Naive thymus-derived CD4-positive, alpha-beta T cell (primary cell): ENCODE results near the gene CDK18. TPM values are rescaled to one million over a fixed set of nuclear protein-coding genes. Genes with fewer than 3 reads are reported as not detected.

Experiments
- ATAC-seq: fragments of 150-1000 bp; cut with Tn5 transposase; 2 replicates; pipeline ENCODE4 v1.10.0; 2021; ENCODE audit warnings: mild to moderate bottlenecking, moderate library complexity
- CTCF ChIA-PET: fragments of 350-600 bp; sonication (Branson Sonifier 250); formaldehyde crosslinking; loops from one replicate; lab custom pipeline; 2021; ENCODE audit warnings: antibody characterized with exemption; lab: Charles Lee
- POLR2A ChIA-PET: fragments of 350-600 bp; sonication (Branson Sonifier 250); formaldehyde crosslinking; loops from one replicate; lab custom pipeline; 2021; ENCODE audit warnings: antibody characterized with exemption, inconsistent platforms; lab: Charles Lee
- DNase-seq, 9 donors: peaks; one replicate each; pipeline versions ENCODE4 v3.0.0 to v3.0.0-alpha.2; 2020 to 2022; ENCODE audit warnings: mixed read lengths in 1 of 9
- H3K27ac ChIP-seq: one replicate; pipeline ENCODE4 v1.7.0; 2013; ENCODE audit warnings: mild to moderate bottlenecking, low read depth, low read length, moderate library complexity
- H3K27me3 ChIP-seq, 2 donors: one replicate each; pipeline ENCODE4 v1.7.0; 2013; ENCODE audit warnings: low read length in 2 of 2, mild to moderate bottlenecking in 2 of 2, moderate library complexity in 2 of 2; ENCODE audit not compliant: control insufficient read depth in 2 of 2, insufficient read depth in 2 of 2
- H3K36me3 ChIP-seq, 3 experiments: 1 replicate in 2 of 3; 2 replicates in 1 of 3; pipeline ENCODE4 v1.7.0; 2013; ENCODE audit warnings: low read length in 3 of 3, mild to moderate bottlenecking in 3 of 3, moderate library complexity in 1 of 3; ENCODE audit not compliant: insufficient read depth in 3 of 3, control insufficient read depth in 2 of 3
- H3K4me1 ChIP-seq, 2 donors: one replicate each; pipeline ENCODE4 v1.7.0; 2013; ENCODE audit warnings: low read length in 2 of 2, mild to moderate bottlenecking in 2 of 2, moderate library complexity in 1 of 2; ENCODE audit not compliant: control insufficient read depth in 2 of 2, insufficient read depth in 2 of 2
- H3K4me3 ChIP-seq: 2 replicates; pipeline ENCODE4 v1.7.0; 2013; ENCODE audit warnings: mild to moderate bottlenecking, low read length
- H3K9me3 ChIP-seq, 3 experiments: 1 replicate in 2 of 3; 2 replicates in 1 of 3; pipeline ENCODE4 v1.7.0; 2013; ENCODE audit warnings: low read length in 3 of 3; ENCODE audit not compliant: control insufficient read depth in 2 of 3
- H3K27ac Mint-ChIP-seq, 9 donors: one replicate each; pipeline ENCODE4 v1.8.0; 2020 to 2022; ENCODE audit warnings: mixed read lengths in 9 of 9, mild to moderate bottlenecking in 8 of 9, moderate library complexity in 5 of 9, inconsistent platforms in 2 of 9
- H3K27me3 Mint-ChIP-seq, 5 donors: one replicate each; pipeline ENCODE4 v1.8.0; 2021 to 2022; ENCODE audit warnings: mixed read lengths in 5 of 5, mild to moderate bottlenecking in 1 of 5
- H3K36me3 Mint-ChIP-seq, 5 donors: one replicate each; pipeline ENCODE4 v1.8.0; 2020 to 2022; ENCODE audit warnings: mixed read lengths in 5 of 5, mild to moderate bottlenecking in 3 of 5, inconsistent platforms in 1 of 5
- H3K4me1 Mint-ChIP-seq, 7 donors: one replicate each; pipeline ENCODE4 v1.8.0; 2020 to 2022; ENCODE audit warnings: mixed read lengths in 7 of 7, mild to moderate bottlenecking in 3 of 7, inconsistent platforms in 1 of 7
- H3K4me3 Mint-ChIP-seq, 10 donors: one replicate each; pipeline ENCODE4 v1.8.0; 2020 to 2022; ENCODE audit warnings: mild to moderate bottlenecking in 10 of 10, mixed read lengths in 10 of 10, moderate library complexity in 6 of 10, inconsistent platforms in 2 of 10
- H3K9me3 Mint-ChIP-seq, 11 donors: one replicate each; pipeline ENCODE4 v1.8.0; 2020 to 2022; ENCODE audit warnings: mixed read lengths in 11 of 11, mild to moderate bottlenecking in 4 of 11, inconsistent platforms in 1 of 11, moderate library complexity in 1 of 11
- intact Hi-C, 2 donors: fragments of 100-400 bp; cut with micrococcal nuclease; formaldehyde crosslinking; loops; one replicate each; pipeline ENCODE4 v1.15.1; 2023
- polyA plus RNA-seq, 2 donors: library from polyadenylated mRNA; unstranded; fragments of 300-500 nt; fragmentation: Illumina TruSeq; gene quantifications; one replicate each; pipeline ENCODE4 v1.2.3, GENCODE V29; 2021
- total RNA-seq, 6 experiments: library from RNA in 5 of 6; stranded (reverse) in 5 of 6; gene quantifications; 1 replicate in 5 of 6; 2 replicates in 1 of 6; pipeline ENCODE4 v1.2.3 and lab custom pipeline; 2021 to 2026

CDK18 gene
- total and polyA plus RNA-seq, 7 experiments from 2014 or later: 0.20 to 3.6 (median 2.6) TPM

- DNase-seq (no peak), ATAC-seq (no peak)
- intact Hi-C loops: no loop called here
- H3K4me1 ChIP-seq: peaks cover 0 to 10% of the 10 kb centered on the region in 2 donors
- no peak overlapping the region for H3K4me3 ChIP-seq
- no peaks in the 10 kb centered on the region for H3K27me3 ChIP-seq
- H3K36me3 ChIP-seq: no peaks in the 10 kb centered on the region
- no peak overlapping the region for H3K27ac Mint-ChIP-seq
- ChIA-PET CTCF (interaction anchor here (0.7 kb wide), 1 partner anchor 11 kb away, joined by 3 read pairs; no protein-coding TSS in a partner anchor), POLR2A (no interaction called here)
- peaks cover 0 to 5% (median 0%) of the 10 kb centered on the region in 7 donors for H3K4me1 Mint-ChIP-seq
- no peak overlapping the region for H3K27ac ChIP-seq
- H3K9me3 ChIP-seq: peaks cover 0 to 17% (median 0%) of the 10 kb centered on the region in 3 experiments
- H3K4me3 Mint-ChIP-seq: no peak overlapping the region
- H3K27me3 Mint-ChIP-seq: peaks cover 27 to 52% (median 45%) of the 10 kb centered on the region in 5 donors
- peaks cover 3 to 14% (median 7%) of the 10 kb centered on the region in 5 donors for H3K36me3 Mint-ChIP-seq
- H3K9me3 Mint-ChIP-seq: peaks cover 10 to 22% (median 17%) of the 10 kb centered on the region in 11 donors
Observed at GRCh38 chr1:205473966-205474365, 30.5 kb upstream of the CDK18 start.

GRCh38 chr1:205474571-205474970 is 29.9 kb upstream of the CDK18 start:
- Histone ChIP-seq H3K36me3 (no peaks in the 10 kb centered on the region), H3K27me3 (no peaks in the 10 kb centered on the region), H3K9me3 (peaks cover 0 to 17% (median 0%) of the 10 kb centered on the region in 3 experiments), H3K27ac (no peak overlapping the region), H3K4me1 (peaks cover 0 to 14% of the 10 kb centered on the region in 2 donors), H3K4me3 (no peak overlapping the region)
- peaks cover 10 to 22% (median 17%) of the 10 kb centered on the region in 11 donors for H3K9me3 Mint-ChIP-seq
- intact Hi-C loops: no loop called here
- H3K27me3 Mint-ChIP-seq: peaks cover 23 to 54% (median 45%) of the 10 kb centered on the region in 5 donors
- DNase-seq: no peak
- peaks cover 0 to 7% (median under 1%) of the 10 kb centered on the region in 7 donors for H3K4me1 Mint-ChIP-seq
- no peak overlapping the region for H3K4me3 Mint-ChIP-seq
- no peak for ATAC-seq
- peaks cover 3 to 14% (median 7%) of the 10 kb centered on the region in 5 donors for H3K36me3 Mint-ChIP-seq
- CTCF ChIA-PET: interaction anchor here (0.8 kb wide), 1 partner anchor 77 kb away, joined by 3 read pairs; no protein-coding TSS in a partner anchor
- POLR2A ChIA-PET: no interaction called here
- H3K27ac Mint-ChIP-seq: no peak overlapping the region

GRCh38 chr1:205475855-205476254 is 28.6 kb upstream of the CDK18 start:
- CTCF ChIA-PET: interaction anchor here (1.7 kb wide), 1 partner anchor 10 kb away, joined by 13 read pairs; no protein-coding TSS in a partner anchor
- Histone ChIP-seq H3K27me3 (no peaks in the 10 kb centered on the region), H3K36me3 (no peaks in the 10 kb centered on the region), H3K4me3 (no peak overlapping the region), H3K4me1 (peaks cover 0 to 24% of the 10 kb centered on the region in 2 donors), H3K9me3 (peaks cover 0 to 17% (median 0%) of the 10 kb centered on the region in 3 experiments), H3K27ac (no peak overlapping the region)
- Mint-ChIP-seq H3K4me1 (peaks cover 5 to 16% (median 10%) of the 10 kb centered on the region in 7 donors), H3K4me3 (no peak overlapping the region), H3K36me3 (peaks cover 3 to 14% (median 10%) of the 10 kb centered on the region in 5 donors), H3K27ac (no peak overlapping the region), H3K9me3 (peaks cover 10 to 22% (median 17%) of the 10 kb centered on the region in 11 donors), H3K27me3 (peaks cover 29 to 66% (median 56%) of the 10 kb centered on the region in 5 donors)
- POLR2A ChIA-PET: no interaction called here
- ATAC-seq (no peak), DNase-seq (no peak)
- intact Hi-C loops: no loop called here

- CTCF ChIA-PET: interaction anchor here (1.7 kb wide), 1 partner anchor 9 kb away, joined by 13 read pairs; no protein-coding TSS in a partner anchor
- peaks cover 5 to 22% (median 17%) of the 10 kb centered on the region in 7 donors for H3K4me1 Mint-ChIP-seq
- no peak overlapping the region for H3K4me3 Mint-ChIP-seq
- Histone ChIP-seq H3K4me1 (peaks cover 0 to 32% of the 10 kb centered on the region in 2 donors), H3K36me3 (no peaks in the 10 kb centered on the region), H3K4me3 (no peak overlapping the region), H3K27me3 (no peaks in the 10 kb centered on the region), H3K9me3 (peaks cover 0 to 17% (median 0%) of the 10 kb centered on the region in 3 experiments), H3K27ac (no peak overlapping the region)
- H3K27ac Mint-ChIP-seq: no peak overlapping the region
- peaks cover 33 to 70% (median 54%) of the 10 kb centered on the region in 5 donors for H3K27me3 Mint-ChIP-seq
- ATAC-seq: no peak
- POLR2A ChIA-PET: no interaction called here
- intact Hi-C loops: no loop called here
- peaks cover 3 to 14% (median 10%) of the 10 kb centered on the region in 5 donors for H3K36me3 Mint-ChIP-seq
- H3K9me3 Mint-ChIP-seq: peaks cover 10 to 22% (median 17%) of the 10 kb centered on the region in 11 donors
- DNase-seq: no peak
Observed at GRCh38 chr1:205476648-205477047, 27.8 kb upstream of the CDK18 start.

- CTCF ChIA-PET: interaction anchor here (0.6 kb wide), 1 partner anchor 237 kb away, joined by 6 read pairs; no protein-coding TSS in a partner anchor
Observed at GRCh38 chr1:205477121-205477758, 27.2 kb upstream of the CDK18 start.

GRCh38 chr1:205477759-205478247 is 26.7 kb upstream of the CDK18 start:
- peaks cover 3 to 14% (median 8%) of the 10 kb centered on the region in 5 donors for H3K36me3 Mint-ChIP-seq
- H3K27me3 Mint-ChIP-seq: peaks cover 28 to 71% (median 50%) of the 10 kb centered on the region in 5 donors
- peaks cover 0 to 17% (median 0%) of the 10 kb centered on the region in 3 experiments for H3K9me3 ChIP-seq
- peaks cover 0 to 3% of the 10 kb centered on the region in 2 donors for H3K27me3 ChIP-seq
- ATAC-seq (no peak), DNase-seq (no peak)
- H3K27ac ChIP-seq: no peak overlapping the region
- ChIA-PET CTCF (interaction anchor here (0.6 to 2.7 kb wide), 4 partner anchors 9 to 307 kb away, joined by 3 to 8 read pairs (median 5); no protein-coding TSS in a partner anchor), POLR2A (no interaction called here)
- H3K4me1 Mint-ChIP-seq: peaks cover 5 to 33% (median 16%) of the 10 kb centered on the region in 7 donors
- peaks cover 0 to 39% of the 10 kb centered on the region in 2 donors for H3K4me1 ChIP-seq
- no peak overlapping the region for H3K4me3 Mint-ChIP-seq
- no peaks in the 10 kb centered on the region for H3K36me3 ChIP-seq
- intact Hi-C loops: no loop called here
- no peak overlapping the region for H3K27ac Mint-ChIP-seq
- peaks cover 10 to 22% (median 17%) of the 10 kb centered on the region in 11 donors for H3K9me3 Mint-ChIP-seq
- H3K4me3 ChIP-seq: no peak overlapping the region

More at GRCh38 chr1:205477121-205477758, 27.2 kb upstream of the CDK18 start:
- Mint-ChIP-seq H3K36me3 (peaks cover 3 to 14% (median 9%) of the 10 kb centered on the region in 5 donors), H3K4me1 (peaks cover 5 to 28% (median 17%) of the 10 kb centered on the region in 7 donors), H3K27me3 (peaks cover 32 to 71% (median 53%) of the 10 kb centered on the region in 5 donors), H3K27ac (peak overlapping the region in 1 of 9 donors; percentile 21), H3K4me3 (no peak overlapping the region), H3K9me3 (peaks cover 10 to 22% (median 17%) of the 10 kb centered on the region in 11 donors)
- intact Hi-C loops: no loop called here
- no peak overlapping the region for H3K27ac ChIP-seq
- no peaks in the 10 kb centered on the region for H3K36me3 ChIP-seq
- no peak for DNase-seq
- peaks cover 0 to 17% (median 0%) of the 10 kb centered on the region in 3 experiments for H3K9me3 ChIP-seq
- H3K27me3 ChIP-seq: peaks cover 0 to 2% of the 10 kb centered on the region in 2 donors
- H3K4me1 ChIP-seq: peaks cover 0 to 38% of the 10 kb centered on the region in 2 donors
- no peak for ATAC-seq
- no peak overlapping the region for H3K4me3 ChIP-seq
- POLR2A ChIA-PET: no interaction called here
